SU-DHL-6 (cell line): ENCODE data around the gene COL1A2.

Experiments used
- H2AFZ ChIP-seq: fragments of 200-600 bp; sonication (generic); 2 replicates; pipeline ENCODE4 v1.6.1; 2014; ENCODE audit warnings: low read depth, mild to moderate bottlenecking, moderate library complexity, mixed read lengths, antibody characterized with exemption, low read length; ENCODE audit not compliant: severe bottlenecking
- H3F3A ChIP-seq: fragments of 200-600 bp; shearing (Covaris generic); 2 replicates; pipeline ENCODE4 v1.6.0; 2016; ENCODE audit warnings: antibody characterized with exemption, mild to moderate bottlenecking; ENCODE audit not compliant: insufficient read depth
- H3K27ac ChIP-seq: fragments of 200-600 bp; sonication (generic); 2 replicates; pipeline ENCODE4 v1.5.1; 2016; ENCODE audit warnings: low read depth, mild to moderate bottlenecking, low read length, moderate library complexity, mixed read lengths
- H3K27me3 ChIP-seq: fragments of 200-600 bp; sonication (generic), shearing (Covaris generic); 2 replicates; pipeline ENCODE4 v1.6.0; 2014; ENCODE audit warnings: mild to moderate bottlenecking, low read length
- H3K36me3 ChIP-seq: fragments of 200-600 bp; sonication (generic); 2 replicates; pipeline ENCODE4 v1.6.1; 2014; ENCODE audit warnings: mild to moderate bottlenecking, low read length, mixed read lengths
- H3K4me2 ChIP-seq: fragments of 300-600, 200-600 bp; shearing (Covaris generic), sonication (generic); 2 replicates; pipeline ENCODE4 v1.6.0; 2014; ENCODE audit warnings: low read length, low read depth, mild to moderate bottlenecking; ENCODE audit not compliant: poor library complexity, severe bottlenecking
- H3K4me3 ChIP-seq: fragments of 200-600 bp; sonication (generic); 2 replicates; pipeline ENCODE4 v1.5.1; 2014; ENCODE audit warnings: antibody characterized with exemption, low read length, mild to moderate bottlenecking, mixed read lengths; ENCODE audit not compliant: insufficient read depth, poor library complexity, severe bottlenecking
- H3K79me2 ChIP-seq: fragments of 200-600 bp; sonication (generic); 2 replicates; pipeline ENCODE4 v1.6.1; 2014; ENCODE audit warnings: mild to moderate bottlenecking, low read length, moderate library complexity; ENCODE audit not compliant: insufficient read depth
- H3K9ac ChIP-seq: fragments of 200-600 bp; sonication (generic); 2 replicates; pipeline ENCODE4 v1.7.0; 2014; ENCODE audit warnings: mild to moderate bottlenecking, low read length
- H3K9me2 ChIP-seq: fragments of 200-600 bp; sonication (generic); replicated peaks from 2 replicates; pipeline ENCODE4 v1.6.1; 2014; ENCODE audit warnings: low read length; ENCODE audit not compliant: insufficient read depth
- H3K9me3 ChIP-seq: fragments of 200-600 bp; sonication (generic); 2 replicates; pipeline ENCODE4 v1.6.1; 2014; ENCODE audit warnings: low read length, mixed read lengths; ENCODE audit not compliant: insufficient read depth
- H4K20me1 ChIP-seq: fragments of 200-600 bp; sonication (generic); 2 replicates; pipeline ENCODE4 v1.6.1; 2014; ENCODE audit warnings: low read depth, mild to moderate bottlenecking, antibody characterized with exemption, low read length, moderate library complexity, mixed read lengths
- CTCF ChIP-seq: fragments of 200-600 bp; sonication (generic); IDR thresholded peaks from one replicate; pipeline ENCODE4 v1.5.1; 2017; ENCODE audit warnings: antibody characterized with exemption, mild to moderate bottlenecking, low read length, moderate library complexity; ENCODE audit not compliant: insufficient read depth, poor library complexity, severe bottlenecking
- EZH2phosphoT487 ChIP-seq: fragments of 200-600 bp; sonication (generic), shearing (Covaris generic); conservative IDR thresholded peaks from 2 replicates; pipeline ENCODE4 v1.6.1; 2018; ENCODE audit warnings: mild to moderate bottlenecking, antibody characterized with exemption, low read length, moderate library complexity, mixed read lengths

COL1A2 gene

GRCh38 chr7:94400022-94400421, 5.3 kb downstream of the COL1A2 start:
- Histone ChIP-seq H3F3A (no peaks in the 10 kb centered on the region), H3K79me2 (no peaks in the 10 kb centered on the region), H2AFZ (no peak overlapping the region), H3K27me3 (no peaks in the 10 kb centered on the region), H3K27ac (no peak overlapping the region), H3K4me2 (no peak overlapping the region), H3K4me3 (no peak overlapping the region), H3K9me3 (no peaks in the 10 kb centered on the region), H3K9ac (no peak overlapping the region), H3K36me3 (no peaks in the 10 kb centered on the region), H4K20me1 (no peaks in the 10 kb centered on the region; the same call in 1 of the 2 replicates), H3K9me2 (no peaks in the 10 kb centered on the region)
- TF ChIP-seq EZH2phosphoT487 (no peak), CTCF (no peak)

- Histone ChIP-seq H3K36me3 (no peaks in the 10 kb centered on the region), H3F3A (no peaks in the 10 kb centered on the region), H4K20me1 (no peaks in the 10 kb centered on the region; the same call in 1 of the 2 replicates), H3K27me3 (no peaks in the 10 kb centered on the region), H3K79me2 (no peaks in the 10 kb centered on the region), H3K4me3 (no peak overlapping the region), H3K9me3 (no peaks in the 10 kb centered on the region), H2AFZ (no peak overlapping the region), H3K9me2 (no peaks in the 10 kb centered on the region), H3K9ac (no peak overlapping the region), H3K4me2 (no peak overlapping the region), H3K27ac (no peak overlapping the region)
- no peak for TF ChIP-seq EZH2phosphoT487
- TF ChIP-seq CTCF = no peak
Observed at GRCh38 chr7:94400643-94401427, 6.1 kb downstream of the COL1A2 start.

GRCh38 chr7:94401428-94401814, 6.7 kb downstream of the COL1A2 start:
- Histone ChIP-seq H3K4me3 (no peak overlapping the region), H3K36me3 (no peaks in the 10 kb centered on the region), H2AFZ (no peak overlapping the region), H3K27ac (no peak overlapping the region), H3K27me3 (no peaks in the 10 kb centered on the region), H3K9me2 (no peaks in the 10 kb centered on the region), H3F3A (no peaks in the 10 kb centered on the region), H3K79me2 (no peaks in the 10 kb centered on the region), H3K9me3 (no peaks in the 10 kb centered on the region), H3K4me2 (no peak overlapping the region), H3K9ac (no peak overlapping the region), H4K20me1 (no peaks in the 10 kb centered on the region; the same call in 1 of the 2 replicates)
- TF ChIP-seq CTCF = no peak
- no peak for TF ChIP-seq EZH2phosphoT487
